GM18868 (cell line): ENCODE data around the gene VTCN1.
"Not testable (repeated sequence)": the region's sequence is repeated elsewhere in the genome, so short reads cannot be mapped to it uniquely, and the experiment has no call there.

ENCODE experiments used
- ATAC-seq: cut with Tn5 transposase; IDR thresholded peaks from one replicate; pipeline ENCODE4 v1.9.1; 2021; ENCODE audit warnings: mild to moderate bottlenecking, moderate library complexity; ENCODE audit not compliant: unreplicated experiment

Gene VTCN1

GRCh38 chr1:117169871-117170596 lies 40.7 kb downstream of the VTCN1 start:
- ATAC-seq, result no peak

- no peak for ATAC-seq
Measured at GRCh38 chr1:117167402-117167801, 43.3 kb downstream of the VTCN1 start.

DNA sequence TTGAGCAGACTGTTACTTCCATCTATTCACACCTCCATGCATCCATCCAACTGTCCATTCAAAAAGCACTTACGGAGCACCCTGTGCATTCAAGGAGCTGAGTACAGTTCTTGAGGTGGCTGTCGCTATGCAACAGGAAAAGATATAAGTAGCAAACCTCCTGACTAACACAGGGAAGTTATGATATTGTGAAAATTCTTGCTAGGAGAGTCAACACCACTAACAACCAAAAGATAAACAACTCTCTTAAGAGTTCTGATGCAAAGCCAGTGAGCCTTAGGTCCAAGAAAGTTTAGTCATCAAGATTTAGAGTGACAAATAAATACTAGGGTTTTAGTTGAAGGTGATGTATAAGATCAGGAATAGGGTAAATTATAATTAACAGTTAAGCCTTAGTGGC lies 44.7 kb downstream of the VTCN1 start:
- no peak for ATAC-seq

GRCh38 chr1:117164209-117164608 lies 46.5 kb downstream of the VTCN1 start:
- no peak for ATAC-seq

- ATAC-seq, result no peak
Measured at GRCh38 chr1:117162816-117163215, 47.9 kb downstream of the VTCN1 start.

- ATAC-seq, result no peak
Measured at GRCh38 chr1:117161887-117162286, 48.8 kb downstream of the VTCN1 start.

DNA sequence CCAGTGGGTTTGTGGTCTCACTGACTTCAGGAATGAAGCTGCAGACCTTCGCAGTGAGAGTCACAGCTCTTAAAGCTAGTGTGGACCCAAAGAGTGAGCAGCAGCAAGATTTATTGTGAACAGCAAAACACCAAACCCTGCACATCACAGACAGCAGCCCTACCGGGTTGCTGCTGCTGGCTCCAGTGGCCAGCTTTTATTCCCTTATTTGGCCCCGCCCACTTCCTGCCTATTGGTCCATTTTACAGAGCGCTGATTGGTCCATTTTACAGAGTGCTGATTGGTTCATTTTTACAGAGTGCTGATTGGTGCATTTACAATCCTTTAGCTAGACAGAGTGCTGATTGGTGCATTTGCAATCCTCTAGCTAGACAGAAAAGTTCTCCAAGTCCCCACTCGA lies 59.4 kb downstream of the VTCN1 start:
- not testable (repeated sequence) for ATAC-seq

GRCh38 chr1:117150316-117150715 lies 60.4 kb downstream of the VTCN1 start:
- no peak for ATAC-seq

DNA sequence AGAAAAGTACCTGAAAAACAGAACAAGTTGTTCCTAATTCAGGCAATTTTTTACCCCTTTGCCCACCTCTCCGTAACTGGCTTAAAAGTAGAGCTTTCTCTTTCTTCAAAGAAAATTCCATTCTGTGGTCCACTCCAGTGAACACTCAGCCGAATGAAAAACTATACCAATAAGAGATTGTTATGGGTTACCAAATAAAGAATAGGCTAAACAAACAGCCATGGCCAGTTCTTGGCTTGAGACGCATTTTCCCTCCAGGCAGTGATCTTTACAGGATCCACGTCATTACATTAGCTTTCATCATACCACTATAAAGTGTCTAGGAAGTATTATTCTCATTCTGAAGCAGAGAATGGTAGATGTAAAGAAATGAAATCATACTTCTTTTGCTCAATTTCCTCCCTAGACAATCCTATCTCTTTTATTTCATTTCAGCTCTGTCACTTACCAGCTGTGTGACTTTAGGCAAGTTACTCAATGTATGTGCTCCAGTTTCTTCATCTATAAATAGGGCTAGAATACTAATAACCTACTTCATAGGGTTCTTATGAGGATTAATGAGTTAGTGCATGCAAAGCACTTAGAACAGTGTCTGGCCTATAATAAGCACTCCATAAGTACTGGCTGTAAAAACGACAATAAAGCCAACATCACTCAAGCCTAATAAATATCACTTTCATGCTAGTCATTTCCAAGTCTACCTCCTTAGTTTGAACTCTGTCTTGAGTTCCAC lies 62.7 kb downstream of the VTCN1 start:
- no peak for ATAC-seq

DNA sequence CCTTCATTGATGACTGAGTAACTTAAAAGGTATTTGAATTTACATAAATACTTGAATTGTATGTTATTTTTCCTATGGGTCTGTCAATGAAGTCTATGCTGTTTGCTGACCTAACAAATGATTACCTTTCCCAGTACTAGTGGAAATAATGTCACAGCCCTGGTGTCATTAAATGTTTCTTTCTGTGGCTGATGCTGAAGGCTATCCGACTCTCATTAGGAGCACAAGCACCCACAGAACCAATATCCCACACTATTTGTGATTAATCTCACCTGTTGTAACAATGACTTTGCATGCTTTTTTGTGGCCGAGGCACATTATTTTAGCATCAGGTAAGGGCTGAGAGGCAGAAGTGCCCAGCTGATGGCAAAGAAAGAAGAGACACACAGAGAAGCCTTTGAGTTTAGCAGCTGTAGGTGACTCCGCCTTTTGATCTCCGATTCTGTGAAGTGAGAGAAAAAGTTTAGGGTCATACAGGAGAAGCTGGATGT lies 63.3 kb downstream of the VTCN1 start:
- ATAC-seq, result no peak

DNA sequence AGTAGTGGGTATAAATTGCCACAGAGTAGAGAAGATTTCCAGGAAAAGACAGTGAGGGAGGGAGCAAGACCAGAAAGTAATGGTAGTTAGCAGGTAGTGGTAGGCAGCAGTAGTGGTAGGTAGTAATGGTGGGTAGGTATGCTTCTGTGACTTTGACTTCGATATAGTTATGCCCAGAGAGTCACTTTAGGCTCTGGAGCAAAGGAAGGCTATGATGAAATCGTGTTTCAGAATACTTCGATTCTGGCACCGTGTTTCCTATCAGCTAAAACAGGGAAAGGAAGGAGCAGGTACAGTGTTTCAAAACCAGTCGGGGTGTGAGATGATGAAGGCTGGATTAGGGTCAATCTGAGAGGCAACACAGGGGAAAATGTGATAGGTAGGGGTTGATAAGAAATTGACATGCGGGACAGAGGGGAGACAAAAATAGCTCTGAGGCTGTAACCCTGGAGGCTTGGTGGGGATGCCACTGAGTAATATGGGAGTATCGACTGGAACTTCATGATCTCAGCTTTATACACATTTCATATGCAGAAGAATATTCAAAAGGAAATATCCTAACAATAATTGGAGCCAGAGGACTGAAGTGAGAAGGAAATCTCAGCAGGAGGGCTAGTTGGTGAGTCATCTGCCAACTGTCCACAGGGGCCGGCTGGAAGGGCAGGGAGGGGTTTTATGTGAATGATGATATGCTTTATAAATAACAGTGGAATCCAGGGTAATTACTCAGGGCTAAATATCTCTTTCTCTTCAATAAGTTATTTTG lies 64.0 kb downstream of the VTCN1 start:
- ATAC-seq, result no peak

DNA sequence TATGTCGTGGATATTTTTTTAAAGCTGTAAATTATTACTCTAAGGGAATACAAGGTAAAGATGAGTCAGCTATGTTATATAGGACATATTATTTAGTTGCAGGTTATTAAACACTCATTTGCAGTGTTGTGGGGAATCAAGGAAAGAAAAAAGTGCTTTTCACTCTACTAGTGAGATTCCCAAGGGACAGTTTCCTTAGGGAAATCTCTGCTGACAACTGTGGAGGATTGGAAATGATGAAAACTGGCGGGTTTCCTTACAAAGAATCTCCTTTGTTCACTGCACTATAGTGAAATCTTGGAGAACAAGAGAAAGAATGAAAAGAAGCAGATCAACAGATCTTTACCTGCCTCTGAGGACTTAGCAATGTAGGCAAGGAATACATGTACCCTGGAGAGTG lies 64.7 kb downstream of the VTCN1 start:
- ATAC-seq, result no peak

- ATAC-seq, result no peak
Measured at GRCh38 chr1:117143871-117144270, 66.9 kb downstream of the VTCN1 start.

- ATAC-seq, result no peak
Measured at GRCh38 chr1:117143172-117143571, 67.6 kb downstream of the VTCN1 start.

- ATAC-seq, result no peak
Measured at GRCh38 chr1:117142200-117142599, 68.5 kb downstream of the VTCN1 start.

DNA sequence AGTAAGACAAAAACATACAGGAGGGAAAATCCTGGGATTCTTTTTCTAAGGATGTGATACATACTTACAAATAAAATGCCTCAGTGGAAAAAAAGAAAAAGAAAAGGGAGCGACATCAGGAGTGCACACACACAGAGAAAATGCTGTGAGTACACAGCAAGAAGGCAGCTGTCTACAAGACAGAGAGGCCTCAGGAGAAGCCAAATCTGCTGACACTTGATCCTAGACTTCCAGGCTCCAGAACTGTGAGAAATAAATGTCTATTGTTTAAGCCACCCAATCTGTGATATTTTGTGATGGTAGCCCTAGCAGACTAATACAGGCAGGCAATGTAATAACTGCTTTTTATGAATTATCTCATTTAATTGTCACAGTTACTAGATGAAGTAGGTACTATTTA lies 72.2 kb downstream of the VTCN1 start:
- no peak for ATAC-seq

- ATAC-seq, result no peak
Measured at GRCh38 chr1:117138106-117138505, 72.6 kb downstream of the VTCN1 start.

DNA sequence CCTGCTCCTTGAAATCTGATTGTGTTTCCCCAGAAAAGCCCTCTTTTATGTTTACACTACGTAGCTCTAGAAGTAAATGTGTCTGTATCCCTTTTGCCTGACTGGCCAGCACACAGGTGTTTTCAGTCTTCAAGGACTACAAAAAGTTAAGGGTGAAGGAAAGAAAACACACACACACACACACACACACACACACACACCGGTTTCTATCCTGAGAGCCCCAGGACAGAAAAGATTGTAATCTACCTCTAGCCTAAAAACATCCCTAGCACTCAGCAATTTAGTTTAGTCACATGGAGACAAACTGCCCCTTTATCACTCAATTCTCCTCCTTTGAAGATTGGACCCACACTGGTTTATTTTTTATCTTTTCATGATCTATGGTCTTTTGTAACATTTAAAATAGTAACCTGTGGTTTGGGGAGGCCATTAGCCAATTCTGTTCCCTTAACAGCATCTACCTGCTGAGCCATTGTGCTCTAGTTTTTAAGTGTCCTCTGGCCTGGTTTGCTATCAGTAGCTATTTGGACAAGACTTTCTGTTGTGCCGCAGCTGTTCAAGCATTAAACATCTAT lies 73.4 kb downstream of the VTCN1 start:
- no peak for ATAC-seq

DNA sequence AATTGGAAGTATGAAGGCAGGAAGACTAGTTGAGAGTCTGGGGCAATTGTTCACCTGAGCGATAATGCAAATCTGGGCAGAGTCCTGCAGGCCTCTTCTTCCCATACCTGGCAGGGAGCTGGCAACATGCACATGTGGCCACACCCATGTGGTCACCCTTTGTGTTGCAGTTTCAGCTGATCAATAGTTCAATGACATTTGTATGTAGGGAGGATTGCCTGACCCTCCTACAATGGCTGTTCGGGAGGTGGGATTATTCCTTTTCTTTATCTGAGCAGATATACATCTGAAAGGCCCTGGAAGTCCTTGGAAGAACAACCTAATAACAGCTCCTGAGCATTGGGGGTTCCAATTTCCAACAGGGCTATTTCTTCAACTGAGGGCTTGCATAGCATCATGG lies 74.0 kb downstream of the VTCN1 start:
- no peak for ATAC-seq

DNA sequence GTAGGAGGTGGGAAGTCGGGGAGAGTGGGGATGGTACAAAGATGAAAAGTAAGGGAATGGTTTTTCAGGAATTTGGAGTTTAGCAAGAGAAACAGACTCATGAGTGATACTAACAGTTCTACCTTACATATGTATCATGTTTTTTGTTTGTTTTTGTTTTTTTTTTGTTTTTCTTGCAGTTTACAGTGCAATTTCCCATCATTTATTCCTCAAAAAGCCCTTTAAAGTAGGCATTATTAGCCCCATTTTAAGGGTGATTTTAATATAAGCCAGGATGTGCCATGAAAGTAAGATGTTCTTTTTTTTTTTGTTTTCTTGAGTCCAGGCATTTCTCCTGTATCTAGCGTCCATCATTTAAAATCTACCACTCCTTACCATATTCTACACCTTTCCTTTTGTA lies 75.4 kb downstream of the VTCN1 start:
- no peak for ATAC-seq

DNA sequence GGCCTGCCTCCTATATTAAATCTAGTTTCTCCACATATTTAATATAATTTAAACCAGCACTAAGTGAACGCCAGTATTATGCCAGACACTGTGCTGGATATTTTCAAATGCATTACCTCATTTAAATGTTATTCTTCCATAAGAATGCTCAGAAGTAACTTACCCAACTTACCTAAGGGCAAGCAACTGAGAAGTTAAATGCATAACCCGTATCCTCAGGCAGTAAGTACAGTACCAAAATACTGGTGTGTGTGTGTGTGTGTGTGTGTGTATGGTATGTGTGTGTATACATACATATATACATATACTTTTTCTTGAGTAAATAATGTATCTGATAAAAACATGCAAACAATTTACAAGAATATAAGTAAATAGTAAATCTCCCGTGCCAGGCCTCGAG lies 80.2 kb downstream of the VTCN1 start:
- no peak for ATAC-seq
